A549 (cell line): ENCODE results near the gene PUM1. TPM values are rescaled to one million over a fixed set of nuclear protein-coding genes. Genes with fewer than 3 reads are reported as not detected.
"Not testable (repeated sequence)": the region's sequence is repeated elsewhere in the genome, so short reads cannot be mapped to it uniquely, and the experiment has no call there.

Experiments used
- ATAC-seq, 2 experiments: fragments of 200-7000 bp in 1 of 2; fragments of >200 bp in 1 of 2; cut with Nextera tagmentation in 1 of 2; cut with Tn5 transposase in 1 of 2; 3 replicates each; pipeline versions ENCODE4 v1.8.0 to v1.9.1; 2018 to 2020; ENCODE audit warnings: mild to moderate bottlenecking in 1 of 2, moderate library complexity in 1 of 2
- CTCF ChIA-PET: fragments of 300-600 bp; sonication (Branson Sonifier 250); formaldehyde crosslinking; extraction: SDS; loops from one replicate; lab custom pipeline; 2021; ENCODE audit warnings: antibody characterized with exemption, inconsistent platforms; lab: Yijun Ruan, JAX
- POLR2A ChIA-PET: fragments of 350-600 bp; formaldehyde crosslinking; extraction: SDS; loops from one replicate; lab custom pipeline; 2021; ENCODE audit warnings: antibody characterized with exemption, inconsistent platforms; lab: Yijun Ruan, JAX
- DNase-seq, 2 experiments: peaks; one replicate each; pipeline versions ENCODE4 v3.0.0 to v3.0.0-alpha.2; 2011 to 2016; ENCODE audit warnings: low read depth in 1 of 2, low spot score in 1 of 2
- FAIRE-seq: peaks from 2 replicates; lab custom pipeline; 2011; peaks lifted over from hg19 to GRCh38; lab: Jason Lieb, UNC
- H3K27ac ChIP-seq, 2 experiments: fragments of >200 bp; sonication (Bioruptor Twin); formaldehyde crosslinking; 3 replicates each; pipeline ENCODE4 v1.5.1; 2016 to 2017
- H3K4me1 ChIP-seq: fragments of >200 bp; sonication (Bioruptor Twin); formaldehyde crosslinking; 3 replicates; pipeline ENCODE4 v1.6.1; 2016
- H3K4me2 ChIP-seq: fragments of >200 bp; sonication (Bioruptor Twin); formaldehyde crosslinking; 3 replicates; pipeline ENCODE4 v1.6.1; 2016
- H3K4me3 ChIP-seq: fragments of >200 bp; sonication (Bioruptor Twin); formaldehyde crosslinking; 3 replicates; pipeline ENCODE4 v1.5.1; 2016
- H3K9me3 ChIP-seq: fragments of >200 bp; sonication (Bioruptor Twin); formaldehyde crosslinking; 3 replicates; pipeline ENCODE4 v1.6.1; 2016
- BCL3 ChIP-seq: fragments of >200 bp; sonication (Bioruptor Twin); formaldehyde crosslinking; IDR thresholded peaks from 3 replicates; pipeline ENCODE4 v1.6.1; 2016
- CTCF ChIP-seq: fragments of >200 bp; sonication (Bioruptor Twin); formaldehyde crosslinking; IDR thresholded peaks from 3 replicates; pipeline ENCODE4 v1.5.1; 2016
- EHMT2 ChIP-seq: fragments of 200-600 bp; sonication (generic); IDR thresholded peaks from 2 replicates; pipeline ENCODE4 v1.6.1; 2016; ENCODE audit warnings: antibody characterized with exemption, low read depth, mild to moderate bottlenecking, moderate library complexity
- ESRRA ChIP-seq: fragments of 150-350 bp; IDR thresholded peaks from 2 replicates; pipeline ENCODE4 v1.6.1; 2014; ENCODE audit warnings: mild to moderate bottlenecking, low read length, borderline replicate concordance
- FOXS1 ChIP-seq: fragments of 250-450 bp; sonication (Bioruptor Pico); IDR thresholded peaks from 2 replicates; pipeline ENCODE4 v1.5.0; 2020; ENCODE audit warnings: mild to moderate bottlenecking, moderate library complexity
- HOXA7 ChIP-seq: fragments of 250-450 bp; sonication (Bioruptor Pico); IDR thresholded peaks from 2 replicates; pipeline ENCODE4 v1.5.0; 2020; ENCODE audit warnings: mild to moderate bottlenecking, moderate library complexity
- HOXB13 ChIP-seq: fragments of 250-450 bp; sonication (Bioruptor Pico); IDR thresholded peaks from 2 replicates; pipeline ENCODE4 v1.5.0; 2020; ENCODE audit warnings: low read depth, mild to moderate bottlenecking, moderate library complexity
- HOXB5 ChIP-seq: fragments of 250-450 bp; sonication (Bioruptor Pico); IDR thresholded peaks from 2 replicates; pipeline ENCODE4 v1.5.0; 2020; ENCODE audit warnings: mild to moderate bottlenecking, moderate library complexity
- MAFK ChIP-seq: fragments of 450-650 bp; IDR thresholded peaks from 2 replicates; pipeline ENCODE4 v1.6.1; 2014; ENCODE audit not compliant: partially characterized antibody
- PHF8 ChIP-seq: fragments of 200-600 bp; sonication (generic); IDR thresholded peaks from 2 replicates; pipeline ENCODE4 v1.6.1; 2016; ENCODE audit warnings: low read depth, mild to moderate bottlenecking, antibody characterized with exemption, moderate library complexity, borderline replicate concordance
- POLR2AphosphoS2 ChIP-seq: conservative IDR thresholded peaks from 2 replicates; pipeline ENCODE4 v1.6.1; 2012; ENCODE audit warnings: low read length, improper control_type of control experiment, inconsistent platforms
- RNF2 ChIP-seq: fragments of 200-600 bp; sonication (generic); IDR thresholded peaks from 2 replicates; pipeline ENCODE4 v1.6.1; 2016; ENCODE audit warnings: low read depth, mild to moderate bottlenecking, antibody characterized with exemption, moderate library complexity, borderline replicate concordance
- SREBF2 ChIP-seq: fragments of 450-650 bp; IDR thresholded peaks from 2 replicates; pipeline ENCODE4 v1.6.1; 2014; ENCODE audit warnings: mild to moderate bottlenecking, moderate library complexity
- ZNF302 ChIP-seq: fragments of 250-450 bp; sonication (Bioruptor Pico); IDR thresholded peaks from 2 replicates; pipeline ENCODE4 v1.9.0; 2021; ENCODE audit warnings: inconsistent platforms, mild to moderate bottlenecking, moderate library complexity
- ZSCAN20 ChIP-seq: fragments of 250-450 bp; sonication (Bioruptor Pico); IDR thresholded peaks from 2 replicates; pipeline ENCODE4 v1.8.0; 2022; ENCODE audit warnings: mild to moderate bottlenecking, moderate library complexity
- WGBS: methylation state at CpG from one replicate; pipeline ENCODE4 v1.1.6; 2017; ENCODE audit errors: missing lambda C conversion rate; 5-methylcytosine and 5-hydroxymethylcytosine counted together
- polyA plus RNA-seq, 4 experiments: library from polyadenylated mRNA; depleted of rRNA in 3 of 4; stranded (reverse); fragments of >200 nt; fragmentation: RNase III in 1 of 4; extraction: RNeasy Plus Mini Kit Qiagen cat#74134 plus additional on column Dnase treatment in 1 of 4; gene quantifications; 2 replicates in 3 of 4; 3 replicates in 1 of 4; pipeline ENCODE4 v1.2.3, GENCODE V29; 2011 to 2017
- TF ChIP-seq, protein P1 (sequence below): IDR thresholded peaks from 2 replicates; pipeline ENCODE4 v1.6.1; 2012; ENCODE audit warnings: low read depth, borderline replicate concordance

PUM1 gene
- polyA plus RNA-seq, 2 of the 4 experiments (the other 2 are of a cell fraction): 30.2 to 55.3 TPM

DNA sequence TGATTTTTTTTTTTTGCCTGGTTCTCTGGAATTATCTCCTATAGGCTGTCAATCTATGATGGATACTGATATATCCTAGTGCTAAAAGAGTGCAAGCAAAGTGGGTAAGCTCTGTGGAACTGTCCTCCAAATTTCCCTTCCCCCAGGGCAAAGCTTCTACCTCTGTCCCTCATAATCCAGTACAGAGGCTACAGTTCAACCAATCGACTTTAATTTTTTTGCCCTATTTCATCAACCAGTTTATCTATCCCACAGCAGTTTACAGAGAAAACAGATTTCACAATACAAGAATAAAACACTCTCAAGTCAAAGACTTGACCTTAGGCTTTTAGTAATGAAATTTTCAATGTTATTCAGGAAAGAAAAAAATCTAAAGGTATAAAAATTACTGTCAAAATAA, 13.9 kb downstream of the PUM1 start:
- no peak overlapping the region for H3K27ac ChIP-seq
- TF ChIP-seq CTCF: no peak
- 50% methylated on average over 1 of the region's 1 CpG for WGBS
- no peak overlapping the region for H3K4me2 ChIP-seq
- DNase-seq (no peak), ATAC-seq (no peak), FAIRE-seq (no peak)
- CTCF ChIA-PET: no interaction called here
- no peaks in the 10 kb centered on the region for H3K9me3 ChIP-seq
- POLR2A ChIA-PET: no interaction called here
- peaks cover 7% of the 10 kb centered on the region; the same call in 1 of the 3 replicates for H3K4me1 ChIP-seq
- H3K4me3 ChIP-seq: no peak overlapping the region

GRCh38 chr1:31047507-31047906, 18.0 kb downstream of the PUM1 start:
- H3K9me3 ChIP-seq, FAIRE-seq, ATAC-seq, H3K4me2 ChIP-seq, H3K4me1 ChIP-seq, CTCF ChIA-PET, DNase-seq, POLR2A ChIA-PET, H3K4me3 ChIP-seq: not testable (repeated sequence)
- peak overlapping the region; percentile 35 to 63; a peak in 4 of 6 replicates for H3K27ac ChIP-seq
- WGBS: 84% methylated on average over 4 of the region's 5 CpGs

- ChIA-PET POLR2A (no interaction called here), CTCF (no interaction called here)
- H3K27ac ChIP-seq: no peak overlapping the region
- no peak for FAIRE-seq
- peaks cover 25% of the 10 kb centered on the region for H3K4me1 ChIP-seq
- no peak for DNase-seq
- 64% methylated on average over 2 of the region's 2 CpGs for WGBS
- H3K4me3 ChIP-seq: no peak overlapping the region
- no peak for ATAC-seq
- no peaks in the 10 kb centered on the region for H3K9me3 ChIP-seq
- no peak for TF ChIP-seq BCL3
- TF ChIP-seq RNF2: no peak
- no peak for TF ChIP-seq ESRRA
- TF ChIP-seq HOXB13 (CRISPR knock-in tag): no peak
- TF ChIP-seq PHF8: no peak
- TF ChIP-seq EHMT2: no peak
- no peak for TF ChIP-seq SREBF2
- no peak overlapping the region for H3K4me2 ChIP-seq
Measured at GRCh38 chr1:31043631-31044030, 21.9 kb downstream of the PUM1 start.

GRCh38 chr1:31042656-31043055, 22.9 kb downstream of the PUM1 start:
- POLR2A ChIA-PET: no interaction called here
- CTCF ChIA-PET: no interaction called here
- WGBS: 97% methylated on average over 6 of the region's 6 CpGs
- TF ChIP-seq FOXS1 (CRISPR knock-in tag) (no peak), ZSCAN20 (CRISPR knock-in tag) (no peak), HOXB5 (CRISPR knock-in tag) (no peak), ZNF302 (CRISPR knock-in tag) (no peak), EHMT2 (no peak), POLR2AphosphoS2 (no peak), MAFK (no peak), CTCF (no peak), HOXA7 (CRISPR knock-in tag) (no peak), PHF8 (no peak), SREBF2 (no peak)
- TF ChIP-seq, protein P1, sequence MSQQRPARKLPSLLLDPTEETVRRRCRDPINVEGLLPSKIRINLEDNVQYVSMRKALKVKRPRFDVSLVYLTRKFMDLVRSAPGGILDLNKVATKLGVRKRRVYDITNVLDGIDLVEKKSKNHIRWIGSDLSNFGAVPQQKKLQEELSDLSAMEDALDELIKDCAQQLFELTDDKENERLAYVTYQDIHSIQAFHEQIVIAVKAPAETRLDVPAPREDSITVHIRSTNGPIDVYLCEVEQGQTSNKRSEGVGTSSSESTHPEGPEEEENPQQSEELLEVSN: no peak
- peaks cover 29% of the 10 kb centered on the region for H3K4me1 ChIP-seq
- FAIRE-seq (no peak), DNase-seq (no peak), ATAC-seq (no peak)
- H3K27ac ChIP-seq: no peak overlapping the region
- no peak overlapping the region for H3K4me2 ChIP-seq
- H3K9me3 ChIP-seq: no peaks in the 10 kb centered on the region
- H3K4me3 ChIP-seq: no peak overlapping the region
